GM11168 (cell line): ENCODE measurements around the gene FNDC3B.
"Not testable (repeated sequence)": the region's sequence is repeated elsewhere in the genome, so short reads cannot be mapped to it uniquely, and the experiment has no call there.

ENCODE experiments used
- in situ Hi-C: fragments of 300-500 bp; cut with MboI; formaldehyde crosslinking; loops from one replicate; pipeline ENCODE4 v1.12.0; 2022; ENCODE audit warnings: low sequenced_read_pairs; ENCODE audit not compliant: unreplicated experiment

Gene FNDC3B

DNA sequence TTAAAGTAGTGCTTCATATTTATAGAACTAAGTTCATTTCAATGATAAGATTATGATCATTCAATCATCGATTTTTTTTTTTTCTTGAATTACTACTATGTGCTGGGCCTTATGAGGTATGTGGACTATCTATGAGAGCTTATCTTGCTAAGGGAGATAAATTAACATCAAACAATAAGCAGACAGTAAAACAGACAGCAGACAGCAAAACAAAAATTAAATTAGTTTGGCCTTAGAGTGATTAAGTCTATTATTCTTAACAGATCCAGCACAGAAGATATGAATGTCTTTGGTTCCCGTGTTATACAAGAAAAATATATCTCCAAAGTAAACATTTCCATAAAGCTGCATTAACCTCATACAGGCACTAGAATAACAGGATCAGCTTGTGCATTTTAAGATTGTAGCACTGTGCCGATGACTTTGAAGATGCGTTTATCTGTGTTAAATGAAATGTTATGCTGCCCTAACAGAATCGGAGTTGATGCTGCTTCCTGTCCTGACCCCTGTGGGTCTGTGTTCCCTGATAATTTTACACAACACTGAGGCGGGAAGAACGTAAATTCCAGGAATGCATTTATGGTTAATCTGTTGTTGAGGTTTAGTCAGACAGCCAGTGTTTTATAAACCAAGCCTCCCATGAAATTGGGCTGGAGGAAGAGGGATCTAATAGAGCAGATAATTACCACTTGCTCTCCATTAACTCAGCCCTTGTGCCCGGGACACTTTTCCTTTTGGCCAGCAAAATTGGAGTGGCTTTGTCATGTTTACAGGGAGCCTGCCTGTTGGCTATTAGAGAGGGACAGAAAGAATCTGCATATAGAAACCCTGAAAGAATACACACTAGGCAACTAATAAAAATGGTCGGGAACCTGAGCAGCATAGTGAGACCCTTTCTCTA is 328.1 kb downstream of the FNDC3B start:
- in situ Hi-C loops, result no loop called here

DNA sequence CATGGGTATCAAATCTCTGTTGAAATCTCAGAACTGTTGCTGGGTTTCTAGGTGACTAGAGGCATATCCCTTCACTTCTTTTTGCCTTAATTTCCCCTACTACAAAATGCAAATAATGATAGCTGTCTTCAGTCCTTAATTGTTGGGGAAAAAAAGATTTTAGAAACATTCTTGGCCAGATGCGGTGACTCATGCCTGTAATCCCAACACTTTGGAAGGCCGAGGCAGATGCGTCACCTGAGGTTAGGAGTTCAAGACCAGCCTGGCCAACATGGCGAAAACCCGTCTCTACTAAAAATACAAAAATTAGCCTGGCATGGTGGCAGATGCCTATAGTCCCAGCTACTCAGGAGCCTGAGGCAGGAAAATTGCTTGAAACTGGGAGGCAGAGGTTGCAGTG is 329.2 kb downstream of the FNDC3B start:
- in situ Hi-C loops, result not testable (repeated sequence)

DNA sequence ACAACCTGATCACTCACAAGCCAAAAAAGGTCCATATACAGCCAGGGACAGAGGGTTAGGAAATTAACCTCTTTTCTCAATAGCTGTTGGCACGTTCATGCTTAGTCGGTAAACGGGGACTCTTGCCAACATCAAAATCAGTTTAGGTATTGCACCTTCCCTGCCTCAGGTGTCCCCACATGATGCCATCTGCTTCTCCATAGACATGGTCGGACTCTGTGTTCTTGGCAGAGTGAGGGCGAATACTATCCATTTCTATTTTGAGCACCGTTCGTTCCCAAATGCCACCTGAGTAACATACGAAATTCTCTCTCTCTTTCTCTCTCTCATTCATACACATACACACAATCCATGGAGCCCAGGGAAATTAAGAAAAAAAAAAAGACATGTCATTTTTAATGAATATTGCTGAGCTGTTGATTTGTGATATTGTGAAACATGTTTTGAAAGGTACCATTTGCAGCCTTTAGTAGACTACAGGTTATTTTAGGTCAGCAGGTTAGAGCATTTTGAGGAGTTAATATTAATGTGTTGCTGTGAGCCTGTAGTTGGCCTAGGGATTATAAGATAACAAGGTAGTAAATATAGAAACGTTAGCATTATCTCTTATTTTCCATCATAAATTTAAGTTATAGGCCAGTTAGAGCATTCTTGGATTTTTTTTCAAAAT is 330.3 kb downstream of the FNDC3B start:
- in situ Hi-C loops, result no loop called here

DNA sequence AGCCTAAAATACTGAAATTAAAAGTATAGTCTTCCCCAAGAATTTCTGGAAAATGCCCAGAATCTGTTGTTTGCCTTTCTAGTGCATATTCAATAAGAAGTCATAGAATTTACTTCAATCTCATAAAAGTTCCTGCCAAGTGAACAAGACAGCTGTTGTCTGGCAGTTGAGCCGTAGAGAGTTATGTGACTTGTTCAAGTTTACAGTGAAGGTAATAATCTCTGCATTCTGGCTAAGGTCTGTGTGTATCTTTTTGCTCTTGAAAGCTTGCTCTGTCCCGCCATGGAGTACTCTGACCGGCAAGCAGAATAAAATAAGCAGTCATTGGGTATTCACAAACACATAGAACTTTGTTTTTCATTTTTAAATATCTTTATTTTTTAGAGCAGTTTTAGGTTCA is 331.0 kb downstream of the FNDC3B start:
- in situ Hi-C loops, result no loop called here

DNA sequence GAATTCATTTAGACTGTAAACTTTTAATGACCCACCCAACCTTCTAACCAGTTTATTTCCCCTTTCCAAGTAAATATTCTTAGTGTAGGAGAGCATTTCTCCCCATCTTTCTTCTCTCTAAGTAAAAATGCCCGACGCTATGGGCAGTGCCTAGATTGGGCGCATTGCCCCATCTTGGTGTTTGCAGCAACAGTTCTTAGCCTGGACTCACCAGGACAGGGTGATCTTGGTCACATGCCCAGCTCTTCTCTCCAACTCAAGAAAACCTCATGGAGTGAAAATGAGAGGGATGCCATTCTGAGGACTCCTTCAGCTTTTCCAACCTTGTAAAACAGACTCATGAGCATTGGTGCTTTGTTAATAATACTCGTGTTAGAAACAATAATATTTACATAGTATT is 332.2 kb downstream of the FNDC3B start:
- in situ Hi-C loops, result no loop called here

DNA sequence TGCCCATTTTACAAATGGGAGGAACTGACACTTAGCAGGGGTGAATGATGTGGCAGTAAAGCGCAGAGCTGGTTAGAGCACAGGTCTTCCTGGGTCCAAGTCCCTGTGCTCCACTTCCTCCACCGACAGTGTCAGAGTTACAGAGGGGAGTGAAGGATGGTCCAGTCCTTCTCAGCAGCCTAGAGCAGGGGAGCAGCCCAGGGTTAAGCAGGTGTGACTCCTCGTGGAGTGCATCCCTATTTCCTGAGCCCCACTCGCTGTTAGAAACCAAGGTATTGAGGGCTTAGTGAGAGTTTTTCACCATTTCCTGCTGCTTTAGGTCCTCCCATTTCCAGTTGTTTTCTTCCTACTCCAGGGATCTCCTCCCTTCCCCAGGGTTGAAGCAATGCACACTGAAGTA is 333.5 kb downstream of the FNDC3B start:
- in situ Hi-C loops, result no loop called here

DNA sequence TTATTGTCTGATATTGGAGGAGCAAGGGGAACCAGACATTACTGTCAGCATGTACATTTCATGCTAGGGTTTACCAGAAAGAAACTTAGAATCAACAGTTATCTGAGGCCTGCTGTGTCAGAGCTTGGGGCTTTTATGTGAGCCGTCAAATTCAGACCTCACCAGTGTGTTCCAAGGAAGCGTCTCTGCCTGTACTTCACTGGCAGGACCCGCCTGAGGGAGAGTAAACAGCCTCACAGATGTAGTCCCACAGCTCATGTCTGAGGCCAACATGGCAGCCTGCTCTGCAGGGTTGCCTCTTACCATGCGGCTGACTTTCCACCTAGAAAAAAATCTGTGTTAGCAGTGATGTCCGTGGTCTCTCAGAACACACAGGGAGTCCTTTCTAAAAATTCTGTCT is 334.5 kb downstream of the FNDC3B start:
- in situ Hi-C loops, result no loop called here

DNA sequence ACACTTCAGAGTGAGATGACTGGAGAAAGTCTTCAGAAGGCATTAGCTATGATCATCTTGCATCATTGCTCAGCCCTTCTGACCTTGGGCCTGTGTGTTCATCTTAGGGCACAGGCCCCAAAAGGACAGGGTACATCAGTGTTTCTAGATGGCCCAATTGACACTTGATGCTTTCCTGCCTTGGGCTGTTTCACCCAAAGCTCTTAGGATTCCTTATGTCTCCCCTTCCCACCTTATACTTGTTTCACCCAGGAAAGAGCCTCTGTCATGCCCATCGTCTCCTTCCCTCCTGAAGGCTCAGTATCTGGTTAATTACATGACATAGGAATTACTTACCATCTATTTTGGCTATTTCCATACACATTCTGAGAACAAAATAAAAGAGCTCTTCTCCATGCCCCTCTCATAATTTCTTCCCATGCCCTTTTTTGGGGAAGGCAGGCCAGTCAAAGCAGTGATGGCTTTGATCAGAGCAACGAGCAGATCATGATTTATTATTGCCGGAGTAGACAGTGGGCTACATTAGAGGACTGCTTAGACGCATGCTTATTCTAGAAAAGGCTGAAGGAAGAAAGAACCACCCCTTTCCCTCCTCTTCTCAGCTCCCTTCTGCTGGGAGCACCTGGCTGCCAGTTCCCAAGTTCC is 335.9 kb downstream of the FNDC3B start:
- in situ Hi-C loops, result no loop called here

DNA sequence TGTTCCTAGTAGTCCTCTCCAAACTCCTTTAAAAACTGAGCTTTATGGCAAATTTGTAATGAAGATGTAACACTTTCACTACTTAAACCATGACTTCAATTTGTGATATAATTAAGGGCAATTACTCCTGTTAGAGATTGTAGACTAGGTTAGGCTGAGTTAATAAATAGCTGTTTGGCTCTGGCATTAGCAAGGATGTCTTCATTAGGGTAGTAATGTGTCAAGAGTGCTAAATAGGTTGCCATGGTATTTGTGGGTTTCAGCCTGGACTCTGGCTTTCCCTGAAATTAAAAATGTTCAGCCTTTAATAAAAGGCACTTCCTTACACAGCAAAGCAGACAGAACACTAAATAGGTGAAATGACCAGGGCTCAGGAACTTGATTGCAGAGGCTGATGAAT is 337.0 kb downstream of the FNDC3B start:
- in situ Hi-C loops, result no loop called here

DNA sequence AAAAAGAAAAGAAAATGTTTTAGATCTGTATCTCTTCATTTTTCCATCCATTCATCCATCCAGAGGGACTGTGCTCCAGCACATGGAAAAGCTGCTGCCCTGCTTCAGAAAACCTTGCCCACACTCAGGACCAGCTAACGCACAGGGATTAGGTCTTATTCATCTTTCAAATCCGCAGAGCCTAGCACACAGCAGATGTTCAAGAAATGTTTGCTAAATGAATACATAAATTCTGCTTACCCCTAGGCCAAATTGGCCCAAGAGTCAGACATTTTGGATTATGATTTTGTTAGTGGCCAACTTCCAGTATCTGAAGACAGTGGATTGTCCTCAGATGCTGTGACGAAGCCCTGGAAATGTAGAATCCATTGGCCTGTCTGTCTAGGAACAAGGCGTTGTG is 337.5 kb downstream of the FNDC3B start:
- in situ Hi-C loops, result no loop called here

DNA sequence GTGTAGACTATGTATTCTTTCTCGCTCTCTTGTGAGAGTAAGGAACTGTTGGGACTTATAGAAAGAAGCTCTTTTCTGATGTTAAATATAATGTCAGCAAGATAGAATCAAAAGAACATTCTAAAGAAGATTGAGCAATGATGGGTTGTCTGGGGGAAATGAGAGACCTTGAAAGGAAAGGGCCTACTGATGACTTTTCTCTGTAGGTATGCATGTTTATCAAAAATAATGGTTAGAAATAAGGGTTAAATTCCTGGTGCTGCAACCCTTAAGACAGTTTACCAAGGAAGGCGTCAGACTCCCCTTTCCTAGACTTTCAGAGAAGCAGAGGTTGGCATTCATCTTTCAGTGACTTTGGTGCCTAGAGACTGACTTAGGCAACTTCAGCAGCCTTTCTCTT is 339.1 kb downstream of the FNDC3B start:
- in situ Hi-C loops, result no loop called here

DNA sequence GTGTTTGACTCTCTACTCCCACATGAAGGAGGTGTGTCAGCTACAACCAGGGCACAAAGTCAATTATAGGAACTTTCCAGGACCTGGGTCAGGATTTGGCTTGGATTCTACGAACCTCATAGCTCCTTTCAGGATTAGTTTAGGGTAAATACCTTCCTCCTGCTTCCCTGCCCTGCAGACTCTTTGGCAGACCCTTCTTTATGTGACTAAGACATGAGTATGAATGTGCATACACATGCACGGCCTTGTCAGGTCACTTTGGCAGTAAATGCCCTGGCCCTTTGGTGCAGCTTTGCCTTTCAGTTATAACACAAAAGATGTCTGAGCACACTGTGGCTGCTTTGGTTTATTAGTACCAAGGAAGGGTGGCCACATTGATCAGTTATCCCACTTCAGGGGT is 340.0 kb downstream of the FNDC3B start:
- in situ Hi-C loops, result no loop called here

DNA sequence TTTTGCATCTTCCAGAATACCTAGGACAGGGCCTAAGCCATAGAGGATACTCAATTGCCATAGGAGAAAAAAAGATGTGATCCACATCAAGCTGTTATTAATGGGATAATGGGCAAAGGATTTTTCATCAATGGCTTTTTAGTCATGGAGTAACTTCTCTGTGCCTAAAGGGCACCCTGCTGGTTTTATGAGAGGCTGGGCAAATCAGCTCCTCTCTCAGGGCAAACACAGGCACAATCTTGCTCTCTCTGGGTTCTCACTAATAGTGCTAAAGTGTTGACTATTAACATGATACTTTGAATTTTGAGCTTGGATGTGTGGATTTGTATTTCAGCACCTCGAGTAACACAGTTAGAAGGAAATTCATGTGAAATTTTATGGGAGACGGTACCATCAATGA is 341.3 kb downstream of the FNDC3B start:
- in situ Hi-C loops, result no loop called here

DNA sequence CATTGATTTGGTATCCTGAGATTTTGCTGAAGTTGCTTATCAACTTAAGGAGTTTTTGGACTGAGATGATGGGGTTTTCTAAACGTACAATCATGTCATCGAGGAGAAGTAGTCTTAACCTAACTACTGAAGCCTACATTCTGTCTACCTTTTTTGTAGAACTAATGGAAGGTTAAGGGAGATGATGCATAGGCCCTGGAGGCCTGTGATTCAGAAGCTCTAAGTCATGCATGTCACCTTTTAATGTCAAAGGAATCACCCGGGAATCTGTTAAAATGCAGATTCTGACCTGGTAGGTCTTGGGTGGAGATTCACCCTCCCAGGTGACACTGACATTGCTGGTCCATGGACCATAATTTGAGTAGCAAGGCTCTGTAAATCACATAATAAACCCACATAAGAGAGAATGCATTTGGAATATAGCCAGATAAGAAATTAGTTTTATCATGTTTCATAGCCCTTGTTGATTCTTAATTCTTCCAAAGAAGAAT is 344.0 kb downstream of the FNDC3B start:
- in situ Hi-C loops, result no loop called here

DNA sequence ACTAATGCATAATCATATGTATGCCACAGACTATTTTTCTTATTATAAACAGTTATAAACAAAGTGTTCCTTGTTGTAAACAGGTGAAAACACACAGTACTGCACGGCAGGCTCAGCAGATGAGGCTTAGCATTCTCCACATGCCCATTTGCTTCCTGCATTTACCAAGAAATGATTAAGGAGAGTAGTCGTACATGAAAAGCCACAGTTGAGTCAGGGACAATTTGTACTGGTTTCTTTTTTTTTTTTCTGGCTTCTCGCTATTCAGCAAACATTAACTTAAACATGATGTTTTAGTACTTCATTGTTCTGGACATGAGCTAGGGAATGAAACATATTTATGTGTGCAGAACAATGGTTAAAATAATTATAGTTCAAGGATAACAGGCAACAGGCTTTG is 345.5 kb downstream of the FNDC3B start:
- in situ Hi-C loops, result no loop called here

DNA sequence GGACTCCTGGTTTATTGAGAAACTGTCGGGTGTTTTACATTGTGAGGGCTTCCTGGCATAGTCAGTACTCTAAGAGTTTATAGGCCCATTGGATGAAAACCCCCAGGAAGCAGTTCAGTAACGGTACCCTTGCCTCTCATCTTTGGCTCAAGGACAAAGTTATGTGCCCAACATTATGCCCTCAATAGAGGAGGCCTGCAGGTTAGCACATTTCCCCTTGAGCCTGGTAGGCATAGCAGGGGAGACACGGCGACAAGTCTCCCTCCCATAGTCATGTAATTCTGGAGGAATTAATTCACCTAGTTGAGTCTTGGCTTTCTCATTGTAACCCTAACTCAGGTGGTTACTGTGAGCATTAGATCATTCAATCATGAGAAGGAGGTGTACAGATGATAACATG is 348.4 kb downstream of the FNDC3B start:
- in situ Hi-C loops, result no loop called here

DNA sequence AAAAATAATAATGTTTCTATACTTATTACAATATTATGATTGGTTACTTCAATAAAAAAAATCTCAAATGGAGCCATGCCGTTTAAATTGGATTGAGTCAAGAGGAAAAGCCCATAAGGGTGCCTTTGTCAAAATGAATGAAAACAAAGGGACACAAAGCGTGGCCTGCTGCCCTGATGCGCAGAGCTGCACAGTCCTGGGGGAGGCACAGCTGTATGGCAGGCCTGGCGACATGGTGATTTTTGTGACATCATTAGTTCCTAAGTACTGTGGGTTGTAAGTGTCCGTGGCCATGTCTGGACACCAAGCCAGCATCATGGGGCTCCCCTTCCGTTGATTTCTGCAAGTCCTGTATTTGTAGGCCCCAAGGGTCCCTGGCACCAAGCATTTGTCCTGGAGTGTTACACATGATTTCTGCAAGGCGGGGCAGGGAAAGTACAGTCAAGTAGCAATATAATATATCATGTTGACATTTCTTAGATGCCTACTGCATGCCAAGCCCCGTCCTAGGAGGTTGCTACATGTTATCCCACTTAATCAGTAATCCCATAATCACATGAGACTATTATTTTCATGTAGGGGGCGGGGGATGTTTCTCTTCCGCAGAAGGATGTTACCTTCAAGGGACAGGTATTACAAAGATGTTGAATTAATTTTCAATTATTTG is 349.2 kb downstream of the FNDC3B start:
- in situ Hi-C loops, result no loop called here

DNA sequence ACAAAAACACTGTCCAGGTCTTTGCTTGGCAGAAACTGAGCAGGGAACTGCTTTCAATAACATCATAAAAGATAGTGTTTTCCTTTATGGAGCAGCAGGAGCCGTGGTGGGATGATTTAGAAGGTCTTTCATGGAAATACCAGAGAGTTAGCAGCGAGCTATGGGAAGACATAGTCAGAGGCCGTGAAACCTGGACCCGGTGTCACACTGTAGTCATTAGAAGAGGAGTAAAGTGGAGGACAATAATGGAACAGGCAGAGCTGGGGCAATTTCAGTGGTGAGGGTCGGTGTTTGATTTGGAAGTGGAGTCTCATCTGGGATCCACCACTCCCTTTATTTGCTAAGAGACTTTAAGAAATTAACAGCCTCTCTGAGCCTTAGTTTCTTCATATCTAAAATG is 351.4 kb downstream of the FNDC3B start:
- in situ Hi-C loops, result no loop called here

DNA sequence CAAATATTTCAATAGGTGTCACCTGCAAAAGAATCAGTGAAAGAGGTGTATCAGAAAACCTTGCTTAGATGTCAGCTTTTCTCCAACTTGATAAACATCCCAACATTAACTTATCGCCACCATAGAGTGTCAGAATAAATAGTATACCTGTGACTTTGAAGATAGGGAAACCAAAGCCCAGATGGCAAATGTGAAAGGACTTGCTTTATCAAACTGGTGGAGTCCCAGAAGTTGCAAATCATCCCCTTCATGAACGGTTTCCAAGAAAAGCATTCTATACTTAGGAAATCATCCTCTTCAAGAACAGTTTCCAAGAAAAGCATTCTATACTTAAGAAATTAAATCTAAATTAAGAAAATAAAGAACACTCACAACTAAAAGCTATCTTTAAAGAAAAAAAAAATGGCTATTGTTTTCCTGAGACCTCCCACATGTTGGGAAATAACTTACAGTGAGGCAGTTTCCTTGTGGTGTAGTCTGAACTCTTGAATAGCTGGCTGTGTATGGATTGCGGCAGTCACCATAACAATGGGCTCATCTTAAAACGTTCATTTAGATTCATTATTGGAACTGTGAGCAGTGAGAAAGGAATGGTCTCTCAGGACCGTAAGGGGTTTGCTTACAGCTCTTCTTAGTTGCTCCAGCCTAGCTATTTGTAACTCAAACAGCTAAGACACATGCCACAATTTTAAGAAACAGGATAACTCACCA is 352.4 kb downstream of the FNDC3B start:
- in situ Hi-C loops, result no loop called here

DNA sequence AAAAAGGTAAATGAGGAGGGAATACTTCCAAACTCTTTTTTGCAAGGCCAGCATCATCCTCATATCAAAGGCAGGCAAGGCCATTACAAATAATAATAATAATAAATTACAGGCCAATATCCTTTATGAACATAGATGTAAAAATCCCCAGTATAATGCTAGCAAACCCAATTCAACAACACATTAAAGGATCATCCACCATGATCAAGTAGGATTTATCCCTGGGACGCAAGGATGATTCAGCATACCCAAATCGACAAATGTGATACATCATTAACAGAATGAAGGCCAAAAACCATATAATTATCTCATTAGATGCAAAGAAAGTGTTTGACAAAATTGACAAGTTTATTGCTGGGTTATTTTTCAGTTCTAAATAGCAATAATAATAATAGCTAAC is 355.3 kb downstream of the FNDC3B start:
- in situ Hi-C loops, result no loop called here
